K562 (cell line): ENCODE data around the gene RPL29. TPM values are rescaled to one million over a fixed set of nuclear protein-coding genes. Genes with fewer than 3 reads are reported as not detected.

ENCODE experiments used
- ATAC-seq: fragments of 200-7000 bp; cut with Tn5 transposase; 3 replicates; pipeline ENCODE4 v1.9.1; 2020; ENCODE audit warnings: moderate library complexity
- BruUV-seq: library from RNA; stranded (reverse); fragments of 400-500 nt; replicated peaks from 2 replicates; lab custom pipeline; 2021; lab: Mats Ljungman, UMichigan
- CTCF ChIA-PET: fragments of 300-600 bp; formaldehyde crosslinking; extraction: SDS; loops from one replicate; lab custom pipeline; 2021; ENCODE audit warnings: low intra/inter-chr PET ratio; lab: Yijun Ruan, JAX
- POLR2A ChIA-PET: fragments of 300-600, 350-650 bp; sonication (Branson Sonifier 250); formaldehyde crosslinking; extraction: SDS; loops from one replicate; lab custom pipeline; 2021; ENCODE audit warnings: antibody characterized with exemption, inconsistent platforms; lab: Yijun Ruan, JAX
- DNase-seq, 4 experiments: peaks; one replicate each; pipeline versions ENCODE4 v3.0.0 to v3.0.0-alpha.2; 2011 to 2018; ENCODE audit warnings: low spot score in 3 of 4, mixed read lengths in 3 of 4; ENCODE audit errors: extremely low read depth in 1 of 4
- FAIRE-seq: peaks from 2 replicates; lab custom pipeline; 2011; peaks lifted over from hg19 to GRCh38; lab: Jason Lieb, UNC
- H2AFZ ChIP-seq: 2 replicates; pipeline ENCODE4 v1.6.0; 2011; ENCODE audit warnings: low read depth, low read length, control low read depth, inconsistent platforms
- H3K27ac ChIP-seq: fragments of 200-600 bp; 3 replicates; pipeline ENCODE4 v1.8.0; 2011; ENCODE audit warnings: low read depth, mild to moderate bottlenecking, control low read depth, inconsistent platforms, low read length, moderate library complexity, mixed read lengths; ENCODE audit errors: extremely low read depth
- H3K27me3 ChIP-seq, 2 experiments: fragments of 300-600 bp in 1 of 2; 2 replicates in 1 of 2; 3 replicates in 1 of 2; pipeline versions ENCODE4 v1.6.0 to v1.8.0; 2011; ENCODE audit warnings: inconsistent platforms in 2 of 2, low read length in 2 of 2, mild to moderate bottlenecking in 1 of 2, mixed read lengths in 1 of 2, moderate library complexity in 1 of 2; ENCODE audit not compliant: control insufficient read depth in 2 of 2, insufficient read depth in 2 of 2
- H3K36me3 ChIP-seq: fragments of 300-600 bp; 3 replicates; pipeline ENCODE4 v1.8.0; 2011; ENCODE audit warnings: mild to moderate bottlenecking, low read length, inconsistent platforms; ENCODE audit not compliant: control insufficient read depth, insufficient read depth
- H3K4me1 ChIP-seq, 2 experiments: fragments of 200-600 bp in 1 of 2; replicated peaks in 1 of 2; 2 replicates in 1 of 2; 3 replicates in 1 of 2; pipeline versions ENCODE4 v1.5.1 to v1.8.0; 2011; ENCODE audit warnings: inconsistent platforms in 2 of 2, low read length in 2 of 2, mild to moderate bottlenecking in 1 of 2, mixed read lengths in 1 of 2, moderate library complexity in 1 of 2; ENCODE audit not compliant: control insufficient read depth in 2 of 2, insufficient read depth in 2 of 2
- H3K4me2 ChIP-seq: 2 replicates; pipeline ENCODE4 v1.6.1; 2011; ENCODE audit warnings: low read length, control low read depth, inconsistent platforms, mixed read lengths; ENCODE audit not compliant: insufficient read depth
- H3K4me3 ChIP-seq: fragments of 200-600 bp; sonication (generic), shearing (Covaris generic); 2 replicates; pipeline ENCODE4 v1.5.1; 2016; ENCODE audit warnings: control low read depth, inconsistent platforms
- H3K79me2 ChIP-seq: fragments of 200-600 bp; 3 replicates; pipeline ENCODE4 v1.8.0; 2011; ENCODE audit warnings: low read length, inconsistent platforms; ENCODE audit not compliant: control insufficient read depth, insufficient read depth
- H3K9ac ChIP-seq, 2 experiments: 2 replicates each; pipeline versions ENCODE4 v1.6.0 to v1.6.1; 2011; ENCODE audit warnings: low read depth in 2 of 2, low read length in 2 of 2, control low read depth in 1 of 2, inconsistent platforms in 1 of 2, mild to moderate bottlenecking in 1 of 2, mixed read lengths in 1 of 2; ENCODE audit not compliant: insufficient read depth in 1 of 2
- H3K9me1 ChIP-seq: one replicate; pipeline ENCODE4 v1.6.0; 2011; ENCODE audit warnings: inconsistent platforms, mild to moderate bottlenecking, low read length, moderate library complexity; ENCODE audit not compliant: control insufficient read depth, insufficient read depth
- H3K9me3 ChIP-seq: replicated peaks from 2 replicates; pipeline ENCODE4 v1.5.1; 2011; ENCODE audit warnings: low read depth, low read length, inconsistent platforms; ENCODE audit not compliant: control insufficient read depth, insufficient read depth
- H4K20me1 ChIP-seq: replicated peaks from 2 replicates; pipeline ENCODE4 v1.6.1; 2011; ENCODE audit warnings: low read length, inconsistent platforms, mixed read lengths; ENCODE audit not compliant: control insufficient read depth, insufficient read depth
- HNRNPK ChIP-seq: fragments of 200-400 bp; formaldehyde crosslinking; IDR thresholded peaks from one replicate; pipeline ENCODE4 v1.6.1; 2018; ENCODE audit warnings: mild to moderate bottlenecking, low read depth, low read length; ENCODE audit not compliant: poor library complexity, severe bottlenecking
- ILK ChIP-seq: fragments of 450-650 bp; IDR thresholded peaks from 2 replicates; pipeline ENCODE4 v1.6.1; 2016; ENCODE audit warnings: missing genetic modification characterization, low read depth, mild to moderate bottlenecking, missing compliant biosample characterization, moderate library complexity, borderline replicate concordance
- NFXL1 ChIP-seq: fragments of 450-650 bp; formaldehyde crosslinking; IDR thresholded peaks from 2 replicates; pipeline ENCODE4 v1.4.0; 2021; ENCODE audit warnings: mild to moderate bottlenecking
- PRPF4 ChIP-seq: fragments of 200-400 bp; formaldehyde crosslinking; IDR thresholded peaks from one replicate; pipeline ENCODE4 v1.6.1; 2017; ENCODE audit warnings: low read length, low read depth, mild to moderate bottlenecking; ENCODE audit not compliant: insufficient read depth, poor library complexity, severe bottlenecking
- SMARCE1 ChIP-seq: fragments of 450-650 bp; IDR thresholded peaks from 2 replicates; pipeline ENCODE4 v1.7.1; 2016; ENCODE audit warnings: mild to moderate bottlenecking
- ZNF224 ChIP-seq: sonication (generic); formaldehyde crosslinking; IDR thresholded peaks from 2 replicates; pipeline ENCODE4 v1.8.0; 2022; ENCODE audit warnings: mild to moderate bottlenecking, missing genetic modification reagents
- ZNF24 ChIP-seq: fragments of 450-650 bp; IDR thresholded peaks from 2 replicates; pipeline ENCODE4 v1.6.1; 2016
- ZNF699 ChIP-seq: fragments of 250-450 bp; sonication (Bioruptor Pico); IDR thresholded peaks from 2 replicates; pipeline ENCODE4 v1.8.0; 2021; ENCODE audit warnings: mild to moderate bottlenecking, moderate library complexity; ENCODE audit not compliant: insufficient replicate concordance
- in situ Hi-C: fragments of 300-500 bp; cut with MboI; formaldehyde crosslinking; loops from 4 replicates; pipeline ENCODE4 v1.15.0; 2018; ENCODE audit warnings: inconsistent platforms, mixed read lengths
- intact Hi-C: fragments of 100-400 bp; cut with micrococcal nuclease; formaldehyde crosslinking; loops from 2 replicates; pipeline ENCODE4 v1.14.2; 2022
- polyA plus RNA-seq, 8 experiments: library from polyadenylated mRNA; depleted of rRNA in 4 of 8; stranded (reverse) in 5 of 8; unstranded in 3 of 8; fragments of >200 nt; fragmentation: Nextera tagmentation in 2 of 8; fragmentation: Illumina TruSeq in 1 of 8; extraction: Ambion mirVana in 2 of 8; extraction: Trizol in 1 of 8; gene quantifications; 2 replicates each; pipeline versions ENCODE4 v1.2.1 to v1.2.3, GENCODE V29; 2011 to 2014; ENCODE audit warnings: inconsistent platforms in 1 of 8, missing spikeins in 1 of 8
- total RNA-seq, 7 experiments: library from RNA; depleted of rRNA in 6 of 7; stranded (reverse); fragments of >200 nt in 6 of 7; fragmentation: Illumina TruSeq in 2 of 7; extraction: Trizol in 2 of 7; gene quantifications; 2 replicates each; pipeline versions ENCODE4 v1.2.1 to v1.2.3, GENCODE V29; 2011 to 2021; ENCODE audit warnings: low replicate concordance in 1 of 7
- TF ChIP-seq, protein P1 (sequence below): sonication (generic); formaldehyde crosslinking; IDR thresholded peaks from 2 replicates; pipeline ENCODE4 v1.8.0; 2022; ENCODE audit warnings: mild to moderate bottlenecking, missing genetic modification reagents
- TF ChIP-seq, protein P2 (sequence below): fragments of 250-450 bp; sonication (Bioruptor Pico); IDR thresholded peaks from 2 replicates; pipeline ENCODE4 v1.4.0; 2020
- TF ChIP-seq, protein P3 (sequence below): IDR thresholded peaks from 2 replicates; pipeline ENCODE4 v1.6.1; 2011; ENCODE audit warnings: borderline replicate concordance, low read depth, mild to moderate bottlenecking, moderate library complexity, low read length; ENCODE audit not compliant: insufficient read depth, poor library complexity, severe bottlenecking
- TF ChIP-seq, protein P4 (sequence below): fragments of 450-650 bp; formaldehyde crosslinking; IDR thresholded peaks from 2 replicates; pipeline ENCODE4 v1.4.0; 2022; ENCODE audit warnings: missing genetic modification characterization

The RPL29 gene
- total and polyA plus RNA-seq, 9 of the 15 experiments (the other 6 are each of a cell fraction or from before 2014, with no cell fraction given): 568 to 1,475 (median 1,104) TPM

DNA sequence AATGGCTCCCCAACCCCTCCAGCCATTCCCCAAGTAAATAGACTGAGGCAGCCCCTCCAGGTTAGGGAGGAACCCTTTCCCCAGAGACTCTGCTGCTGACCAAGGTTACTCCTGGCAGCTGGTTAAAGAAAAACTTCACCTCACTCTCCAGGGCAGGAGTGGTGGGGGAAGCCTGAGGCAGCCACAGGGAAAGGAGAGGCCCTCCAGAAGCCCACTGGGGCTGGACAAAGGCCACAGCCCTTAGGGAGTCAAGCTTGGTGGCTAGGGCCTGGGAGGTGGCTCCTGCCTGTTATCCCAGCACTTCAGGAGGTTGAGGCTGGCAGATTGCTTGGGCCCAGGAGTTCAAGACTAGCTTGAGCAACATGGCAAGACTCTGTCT lies 11.4 kb downstream of the RPL29 start:
- Histone ChIP-seq H3K4me1 (peaks cover 35 to 68% of the 10 kb centered on the region in 2 experiments; a peak in 4 of 5 replicates), H3K4me2 (peak overlapping the region; percentile 96), H3K9ac (peak overlapping the region; percentile 94 to 97), H3K9me3 (no peaks in the 10 kb centered on the region), H3K27me3 (no peaks in the 10 kb centered on the region), H3K4me3 (peak overlapping the region; percentile 55), H3K36me3 (peaks cover 33% of the 10 kb centered on the region; the same call in 2 of the 3 replicates), H3K27ac (peak overlapping the region; percentile 91), H4K20me1 (no peaks in the 10 kb centered on the region), H2AFZ (no peak overlapping the region), H3K9me1 (no peaks in the 10 kb centered on the region), H3K79me2 (peaks cover 47% of the 10 kb centered on the region)
- ChIA-PET POLR2A (interaction anchor here (0.5 to 5.2 kb wide), 4 partner anchors 9 to 73 kb away, joined by 3 to 105 read pairs (median 15); partner anchors contain the start of genes ABHD14A, ABHD14B and RPL29), CTCF (no interaction called here)
- FAIRE-seq (no peak), DNase-seq (no peak), ATAC-seq (no peak)
- BruUV-seq: no TSS peak
- intact Hi-C loops (no loop called here), in situ Hi-C loops (no loop called here)
- TF ChIP-seq NFXL1 (CRISPR knock-in tag) (no peak), ZNF699 (CRISPR knock-in tag) (no peak), ILK (tag) (no peak), PRPF4 (no peak), ZNF224 (CRISPR knock-in tag) (no peak), ZNF24 (no peak), HNRNPK (no peak), SMARCE1 (no peak)
- TF ChIP-seq, protein P1, sequence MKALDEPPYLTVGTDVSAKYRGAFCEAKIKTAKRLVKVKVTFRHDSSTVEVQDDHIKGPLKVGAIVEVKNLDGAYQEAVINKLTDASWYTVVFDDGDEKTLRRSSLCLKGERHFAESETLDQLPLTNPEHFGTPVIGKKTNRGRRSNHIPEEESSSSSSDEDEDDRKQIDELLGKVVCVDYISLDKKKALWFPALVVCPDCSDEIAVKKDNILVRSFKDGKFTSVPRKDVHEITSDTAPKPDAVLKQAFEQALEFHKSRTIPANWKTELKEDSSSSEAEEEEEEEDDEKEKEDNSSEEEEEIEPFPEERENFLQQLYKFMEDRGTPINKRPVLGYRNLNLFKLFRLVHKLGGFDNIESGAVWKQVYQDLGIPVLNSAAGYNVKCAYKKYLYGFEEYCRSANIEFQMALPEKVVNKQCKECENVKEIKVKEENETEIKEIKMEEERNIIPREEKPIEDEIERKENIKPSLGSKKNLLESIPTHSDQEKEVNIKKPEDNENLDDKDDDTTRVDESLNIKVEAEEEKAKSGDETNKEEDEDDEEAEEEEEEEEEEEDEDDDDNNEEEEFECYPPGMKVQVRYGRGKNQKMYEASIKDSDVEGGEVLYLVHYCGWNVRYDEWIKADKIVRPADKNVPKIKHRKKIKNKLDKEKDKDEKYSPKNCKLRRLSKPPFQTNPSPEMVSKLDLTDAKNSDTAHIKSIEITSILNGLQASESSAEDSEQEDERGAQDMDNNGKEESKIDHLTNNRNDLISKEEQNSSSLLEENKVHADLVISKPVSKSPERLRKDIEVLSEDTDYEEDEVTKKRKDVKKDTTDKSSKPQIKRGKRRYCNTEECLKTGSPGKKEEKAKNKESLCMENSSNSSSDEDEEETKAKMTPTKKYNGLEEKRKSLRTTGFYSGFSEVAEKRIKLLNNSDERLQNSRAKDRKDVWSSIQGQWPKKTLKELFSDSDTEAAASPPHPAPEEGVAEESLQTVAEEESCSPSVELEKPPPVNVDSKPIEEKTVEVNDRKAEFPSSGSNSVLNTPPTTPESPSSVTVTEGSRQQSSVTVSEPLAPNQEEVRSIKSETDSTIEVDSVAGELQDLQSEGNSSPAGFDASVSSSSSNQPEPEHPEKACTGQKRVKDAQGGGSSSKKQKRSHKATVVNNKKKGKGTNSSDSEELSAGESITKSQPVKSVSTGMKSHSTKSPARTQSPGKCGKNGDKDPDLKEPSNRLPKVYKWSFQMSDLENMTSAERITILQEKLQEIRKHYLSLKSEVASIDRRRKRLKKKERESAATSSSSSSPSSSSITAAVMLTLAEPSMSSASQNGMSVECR (CRISPR knock-in tag): no peak
- TF ChIP-seq, protein P2, sequence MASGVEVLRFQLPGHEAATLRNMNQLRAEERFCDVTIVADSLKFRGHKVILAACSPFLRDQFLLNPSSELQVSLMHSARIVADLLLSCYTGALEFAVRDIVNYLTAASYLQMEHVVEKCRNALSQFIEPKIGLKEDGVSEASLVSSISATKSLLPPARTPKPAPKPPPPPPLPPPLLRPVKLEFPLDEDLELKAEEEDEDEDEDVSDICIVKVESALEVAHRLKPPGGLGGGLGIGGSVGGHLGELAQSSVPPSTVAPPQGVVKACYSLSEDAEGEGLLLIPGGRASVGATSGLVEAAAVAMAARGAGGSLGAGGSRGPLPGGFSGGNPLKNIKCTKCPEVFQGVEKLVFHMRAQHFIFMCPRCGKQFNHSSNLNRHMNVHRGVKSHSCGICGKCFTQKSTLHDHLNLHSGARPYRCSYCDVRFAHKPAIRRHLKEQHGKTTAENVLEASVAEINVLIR (CRISPR knock-in tag): no peak
- TF ChIP-seq, protein P3, sequence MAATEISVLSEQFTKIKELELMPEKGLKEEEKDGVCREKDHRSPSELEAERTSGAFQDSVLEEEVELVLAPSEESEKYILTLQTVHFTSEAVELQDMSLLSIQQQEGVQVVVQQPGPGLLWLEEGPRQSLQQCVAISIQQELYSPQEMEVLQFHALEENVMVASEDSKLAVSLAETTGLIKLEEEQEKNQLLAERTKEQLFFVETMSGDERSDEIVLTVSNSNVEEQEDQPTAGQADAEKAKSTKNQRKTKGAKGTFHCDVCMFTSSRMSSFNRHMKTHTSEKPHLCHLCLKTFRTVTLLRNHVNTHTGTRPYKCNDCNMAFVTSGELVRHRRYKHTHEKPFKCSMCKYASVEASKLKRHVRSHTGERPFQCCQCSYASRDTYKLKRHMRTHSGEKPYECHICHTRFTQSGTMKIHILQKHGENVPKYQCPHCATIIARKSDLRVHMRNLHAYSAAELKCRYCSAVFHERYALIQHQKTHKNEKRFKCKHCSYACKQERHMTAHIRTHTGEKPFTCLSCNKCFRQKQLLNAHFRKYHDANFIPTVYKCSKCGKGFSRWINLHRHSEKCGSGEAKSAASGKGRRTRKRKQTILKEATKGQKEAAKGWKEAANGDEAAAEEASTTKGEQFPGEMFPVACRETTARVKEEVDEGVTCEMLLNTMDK: no peak
- TF ChIP-seq, protein P4, sequence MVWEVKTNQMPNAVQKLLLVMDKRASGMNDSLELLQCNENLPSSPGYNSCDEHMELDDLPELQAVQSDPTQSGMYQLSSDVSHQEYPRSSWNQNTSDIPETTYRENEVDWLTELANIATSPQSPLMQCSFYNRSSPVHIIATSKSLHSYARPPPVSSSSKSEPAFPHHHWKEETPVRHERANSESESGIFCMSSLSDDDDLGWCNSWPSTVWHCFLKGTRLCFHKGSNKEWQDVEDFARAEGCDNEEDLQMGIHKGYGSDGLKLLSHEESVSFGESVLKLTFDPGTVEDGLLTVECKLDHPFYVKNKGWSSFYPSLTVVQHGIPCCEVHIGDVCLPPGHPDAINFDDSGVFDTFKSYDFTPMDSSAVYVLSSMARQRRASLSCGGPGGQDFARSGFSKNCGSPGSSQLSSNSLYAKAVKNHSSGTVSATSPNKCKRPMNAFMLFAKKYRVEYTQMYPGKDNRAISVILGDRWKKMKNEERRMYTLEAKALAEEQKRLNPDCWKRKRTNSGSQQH: no peak
